Lower leg skin (tissue), 4 donors: Measurements from ENCODE around the gene ANKH. TPM values are rescaled to one million over a fixed set of nuclear protein-coding genes. Genes with fewer than 3 reads are reported as not detected.
"Not testable (repeated sequence)": the region's sequence is repeated elsewhere in the genome, so short reads cannot be mapped to it uniquely, and the experiment has no call there.

ENCODE experiments used
- DNase-seq, 2 donors: peaks; one replicate each; pipeline ENCODE4 v3.0.0-alpha.2; 2019; ENCODE audit warnings: low spot score in 2 of 2
- H3K4me3 ChIP-seq: fragments of 200-600 bp; sonication (generic); 2 replicates; pipeline ENCODE4 v1.5.1; 2017; ENCODE audit warnings: mild to moderate bottlenecking, low read depth; ENCODE audit not compliant: poor library complexity, severe bottlenecking
- CTCF ChIP-seq, 3 donors: fragments of 450-650 bp; IDR thresholded peaks; one replicate each; pipeline ENCODE4 v1.5.1; 2016; ENCODE audit warnings: antibody characterized with exemption in 3 of 3, mild to moderate bottlenecking in 3 of 3, moderate library complexity in 2 of 3
- POLR2A ChIP-seq, 2 donors: fragments of 450-650 bp; IDR thresholded peaks; one replicate each; pipeline ENCODE4 v1.6.1; 2016 to 2017; ENCODE audit warnings: antibody characterized with exemption in 2 of 2, mild to moderate bottlenecking in 1 of 2, moderate library complexity in 1 of 2
- WGBS, 2 donors: methylation state at CpG; one replicate each; pipeline ENCODE4 v1.1.5; 2018; 5-methylcytosine and 5-hydroxymethylcytosine counted together
- intact Hi-C: fragments of 100-400 bp; cut with DNase I; formaldehyde crosslinking; loops from one replicate; pipeline ENCODE4 v1.15.0; 2023; ENCODE audit warnings: low total_unique reads
- total RNA-seq, 4 donors: library from RNA; depleted of rRNA; stranded (reverse); fragments of >200 nt; gene quantifications; one replicate each; pipeline ENCODE4 v1.1.0, GENCODE V29; 2016

Gene ANKH
- total RNA-seq, 4 donors from 2014 or later, result 44.0 to 84.8 (median 67.9) TPM

GRCh38 chr5:14851999-14852526, 19.5 kb downstream of the ANKH start:
- no peak for DNase-seq
- intact Hi-C loops, result no loop called here
- no peak overlapping the region for H3K4me3 ChIP-seq
- TF ChIP-seq POLR2A (IDR thresholded peaks at IDR 0.05) (no peak), CTCF (IDR thresholded peaks at IDR 0.05) (no peak)

- no peak overlapping the region for H3K4me3 ChIP-seq
- no peak for DNase-seq
- no peak for TF ChIP-seq POLR2A (IDR thresholded peaks at IDR 0.05)
- no peak for TF ChIP-seq CTCF (IDR thresholded peaks at IDR 0.05)
- intact Hi-C loops, result no loop called here
Observed at GRCh38 chr5:14851597-14851996, 20.0 kb downstream of the ANKH start.

GRCh38 chr5:14851050-14851419, 20.5 kb downstream of the ANKH start:
- no peak for TF ChIP-seq CTCF (IDR thresholded peaks at IDR 0.05)
- no peak for TF ChIP-seq POLR2A (IDR thresholded peaks at IDR 0.05)
- no peak overlapping the region for H3K4me3 ChIP-seq

GRCh38 chr5:14850419-14851049, 21.0 kb downstream of the ANKH start:
- no peak for DNase-seq
- H3K4me3 ChIP-seq, result no peak overlapping the region
- WGBS, 2 donors, result 71 to 78% methylated on average over 9 of the region's 9 CpGs
- intact Hi-C loops, result no loop called here
- TF ChIP-seq CTCF (IDR thresholded peaks at IDR 0.05) (no peak), POLR2A (IDR thresholded peaks at IDR 0.05) (no peak)

More at GRCh38 chr5:14851050-14851419, 20.5 kb downstream of the ANKH start:
- no peak for DNase-seq
- 76 to 82% methylated on average over 5 of the region's 5 CpGs for WGBS, 2 donors
- intact Hi-C loops, result no loop called here

- no peak overlapping the region for H3K4me3 ChIP-seq
- WGBS, 2 donors, result 86% methylated on average over 14 of the region's 14 CpGs
- intact Hi-C loops, result no loop called here
- no peak for DNase-seq
- TF ChIP-seq POLR2A (IDR thresholded peaks at IDR 0.05), result no peak
Observed at GRCh38 chr5:14849516-14850294, 21.9 kb downstream of the ANKH start.

GRCh38 chr5:14848942-14849341, 22.6 kb downstream of the ANKH start:
- H3K4me3 ChIP-seq, intact Hi-C loops, DNase-seq: not testable (repeated sequence)
- 63 to 65% methylated on average over 3 of the region's 3 CpGs for WGBS, 2 donors
